H1 (cell line): ENCODE results near the gene MRPL50. TPM values are rescaled to one million over a fixed set of nuclear protein-coding genes. Genes with fewer than 3 reads are reported as not detected.

Experiments
- CTCF ChIA-PET: fragments of 300-600 bp; sonication (Branson Sonifier 250); formaldehyde crosslinking; loops from one replicate; lab custom pipeline; 2021; ENCODE audit not compliant: partially characterized antibody; lab: Charles Lee
- POLR2A ChIA-PET: fragments of 300-600 bp; sonication (Branson Sonifier 250); formaldehyde crosslinking; loops from one replicate; lab custom pipeline; 2021; ENCODE audit warnings: inconsistent platforms; ENCODE audit not compliant: partially characterized antibody; lab: Charles Lee
- DNase-seq, 2 experiments: peaks; one replicate each; pipeline versions ENCODE4 v3.0.0 to v3.0.0-alpha.2; 2010 to 2022; ENCODE audit warnings: low spot score in 2 of 2, low read depth in 1 of 2, mixed read lengths in 1 of 2
- FAIRE-seq: peaks from 2 replicates; lab custom pipeline; 2011; peaks lifted over from hg19 to GRCh38; lab: Jason Lieb, UNC
- H2AFZ ChIP-seq: 2 replicates; pipeline ENCODE4 v1.8.1; 2012; ENCODE audit warnings: low read length, inconsistent platforms
- H2AK5ac ChIP-seq: 2 replicates; pipeline ENCODE4 v1.6.1; 2013; ENCODE audit warnings: low read depth, low read length
- H2BK120ac ChIP-seq: replicated peaks from 2 replicates; pipeline ENCODE3; 2013; ENCODE audit warnings: low read depth, low read length, inconsistent platforms
- H2BK12ac ChIP-seq: 2 replicates; pipeline ENCODE4 v1.6.1; 2013; ENCODE audit warnings: low read depth, low read length
- H2BK15ac ChIP-seq: 2 replicates; pipeline ENCODE4 v1.6.1; 2013; ENCODE audit warnings: low read length
- H2BK20ac ChIP-seq: 2 replicates; pipeline ENCODE4 v1.6.1; 2013; ENCODE audit warnings: low read length
- H2BK5ac ChIP-seq: 2 replicates; pipeline ENCODE4 v1.6.1; 2013; ENCODE audit warnings: low read depth, low read length
- H3K14ac ChIP-seq: 2 replicates; pipeline ENCODE4 v1.6.1; 2013; ENCODE audit warnings: inconsistent platforms; ENCODE audit not compliant: insufficient read length
- H3K18ac ChIP-seq: 2 replicates; pipeline ENCODE4 v1.6.1; 2013; ENCODE audit warnings: low read length; ENCODE audit errors: extremely low read depth
- H3K23ac ChIP-seq: 2 replicates; pipeline ENCODE4 v1.6.1; 2013; ENCODE audit warnings: inconsistent platforms; ENCODE audit not compliant: insufficient read length
- H3K23me2 ChIP-seq: 2 replicates; pipeline ENCODE4 v1.6.1; 2013; ENCODE audit warnings: low read depth, low read length
- H3K27ac ChIP-seq: 2 replicates; pipeline ENCODE4 v1.6.1; 2011; ENCODE audit warnings: low read depth, low read length, inconsistent platforms
- H3K27me3 ChIP-seq, 4 experiments: replicated peaks in 1 of 4; 1 replicate in 1 of 4; 2 replicates in 3 of 4; pipeline versions ENCODE4 v1.6.1 to v1.8.1; 2011 to 2013; ENCODE audit warnings: low read length in 3 of 4, mild to moderate bottlenecking in 3 of 4, inconsistent platforms in 2 of 4, mixed read lengths in 2 of 4, moderate library complexity in 1 of 4; ENCODE audit not compliant: control insufficient read depth in 3 of 4, insufficient read depth in 3 of 4; ENCODE audit errors: extremely low read depth in 1 of 4
- H3K36me3 ChIP-seq, 4 experiments: 2 replicates each; pipeline versions ENCODE4 v1.6.1 to v1.8.1; 2011 to 2013; ENCODE audit warnings: mild to moderate bottlenecking in 4 of 4, low read length in 3 of 4, moderate library complexity in 2 of 4, control low read depth in 1 of 4, inconsistent platforms in 1 of 4; ENCODE audit not compliant: insufficient read depth in 4 of 4, control insufficient read depth in 2 of 4
- H3K4ac ChIP-seq: replicated peaks from 2 replicates; pipeline ENCODE3; 2013; ENCODE audit warnings: low read length, low read depth, mixed read lengths, inconsistent platforms; ENCODE audit not compliant: insufficient read length
- H3K4me1 ChIP-seq, 4 experiments: replicated peaks in 1 of 4; 1 replicate in 1 of 4; 2 replicates in 3 of 4; pipeline versions ENCODE4 v1.6.1 to v1.8.1; 2011 to 2013; ENCODE audit warnings: low read length in 3 of 4, inconsistent platforms in 2 of 4, mixed read lengths in 1 of 4; ENCODE audit not compliant: insufficient read depth in 4 of 4, control insufficient read depth in 3 of 4
- H3K4me2 ChIP-seq, 2 experiments: 2 replicates each; pipeline versions ENCODE4 v1.6.1 to v1.8.1; 2011 to 2013; ENCODE audit warnings: low read depth in 2 of 2, low read length in 2 of 2, control low read depth in 1 of 2, inconsistent platforms in 1 of 2, mild to moderate bottlenecking in 1 of 2; ENCODE audit not compliant: insufficient read depth in 1 of 2
- H3K4me3 ChIP-seq, 4 experiments: fragments of 200-600, 300-600 bp in 1 of 4; sonication (generic), shearing (Covaris generic), sonication (Bioruptor Twin) in 1 of 4; 2 replicates each; pipeline versions ENCODE4 v1.5.1 to v1.8.1; 2011 to 2016; ENCODE audit warnings: low read length in 4 of 4, low read depth in 3 of 4, control low read depth in 2 of 4, inconsistent platforms in 2 of 4, mild to moderate bottlenecking in 2 of 4, mixed read lengths in 1 of 4, moderate library complexity in 1 of 4; ENCODE audit not compliant: insufficient read depth in 2 of 4; ENCODE audit errors: extremely low read depth in 1 of 4
- H3K56ac ChIP-seq: replicated peaks from 2 replicates; pipeline ENCODE3; 2013; ENCODE audit warnings: low read depth, mild to moderate bottlenecking, mixed read lengths, low read length, inconsistent platforms; ENCODE audit not compliant: insufficient read length
- H3K79me1 ChIP-seq: 2 replicates; pipeline ENCODE4 v1.6.1; 2013; ENCODE audit warnings: low read depth, low read length, control low read depth
- H3K79me2 ChIP-seq, 2 experiments: 2 replicates each; pipeline versions ENCODE4 v1.6.1 to v1.8.1; 2012 to 2013; ENCODE audit warnings: low read length in 2 of 2, mild to moderate bottlenecking in 2 of 2, inconsistent platforms in 1 of 2; ENCODE audit not compliant: insufficient read depth in 2 of 2, control insufficient read depth in 1 of 2
- H3K9ac ChIP-seq, 4 experiments: replicated peaks in 1 of 4; 1 replicate in 1 of 4; 2 replicates in 3 of 4; pipeline versions ENCODE4 v1.6.1 to v1.8.1; 2011 to 2013; ENCODE audit warnings: low read depth in 3 of 4, low read length in 3 of 4, control low read depth in 2 of 4, mild to moderate bottlenecking in 2 of 4, moderate library complexity in 2 of 4, inconsistent platforms in 1 of 4; ENCODE audit errors: extremely low read depth in 1 of 4
- H3K9me3 ChIP-seq, 2 experiments: 2 replicates each; pipeline versions ENCODE4 v1.6.1 to v1.8.1; 2012 to 2013; ENCODE audit warnings: mild to moderate bottlenecking in 2 of 2, moderate library complexity in 2 of 2, control low read depth in 1 of 2, inconsistent platforms in 1 of 2, low read depth in 1 of 2, low read length in 1 of 2, mixed read lengths in 1 of 2; ENCODE audit not compliant: insufficient read depth in 2 of 2
- H4K20me1 ChIP-seq, 2 experiments: replicated peaks in 1 of 2; 2 replicates each; pipeline versions ENCODE3 to v1.8.1; 2011 to 2013; ENCODE audit warnings: inconsistent platforms in 2 of 2, low read length in 2 of 2, mild to moderate bottlenecking in 1 of 2; ENCODE audit not compliant: insufficient read depth in 2 of 2, control insufficient read depth in 1 of 2
- H4K5ac ChIP-seq: 2 replicates; pipeline ENCODE4 v1.6.1; 2013; ENCODE audit warnings: low read length, low read depth, mixed read lengths, inconsistent platforms; ENCODE audit not compliant: insufficient read length
- H4K8ac ChIP-seq: 2 replicates; pipeline ENCODE4 v1.8.0; 2013; ENCODE audit warnings: mild to moderate bottlenecking, moderate library complexity, low read length, inconsistent platforms; ENCODE audit not compliant: insufficient read depth; ENCODE audit errors: extremely low read depth
- H4K91ac ChIP-seq: replicated peaks from 2 replicates; pipeline ENCODE3; 2013; ENCODE audit warnings: low read length, mixed read lengths, inconsistent platforms; ENCODE audit not compliant: insufficient read length
- ASH2L ChIP-seq: fragments of 200-600, 300-600 bp; sonication (generic); IDR thresholded peaks from one replicate; pipeline ENCODE4 v1.7.1; 2017; ENCODE audit warnings: low read length
- CBX8 ChIP-seq: fragments of 300-800, 300-1000 bp; sonication (generic); IDR thresholded peaks from 2 replicates; pipeline ENCODE4 v1.7.1; 2016; ENCODE audit warnings: low read depth, low read length, borderline replicate concordance
- HDAC2 ChIP-seq, 2 experiments: fragments of 300-600 bp in 1 of 2; sonication (generic) in 1 of 2; IDR thresholded peaks; 2 replicates each; pipeline ENCODE4 v1.6.1; 2011 to 2012; ENCODE audit warnings: low read depth in 2 of 2, low read length in 2 of 2, mild to moderate bottlenecking in 2 of 2, moderate library complexity in 2 of 2, borderline replicate concordance in 1 of 2, inconsistent platforms in 1 of 2
- HDAC6 ChIP-seq: IDR thresholded peaks from one replicate; pipeline ENCODE4 v1.7.1; 2012; ENCODE audit warnings: low read depth, mild to moderate bottlenecking, inconsistent platforms, low read length, moderate library complexity
- KDM5A ChIP-seq: fragments of 200-600 bp; IDR thresholded peaks from 2 replicates; pipeline ENCODE4 v1.7.1; 2012; ENCODE audit warnings: mild to moderate bottlenecking, low read length, inconsistent platforms, mixed read lengths
- PHF8 ChIP-seq: fragments of 200-600 bp; sonication (generic); conservative IDR thresholded peaks from 2 replicates; pipeline ENCODE4 v1.7.1; 2012; ENCODE audit warnings: low read depth, mild to moderate bottlenecking, inconsistent platforms, low read length, moderate library complexity
- POLR2AphosphoS5 ChIP-seq: IDR thresholded peaks from 2 replicates; pipeline ENCODE4 v1.6.1; 2011; ENCODE audit warnings: low read depth, low read length
- SIN3A ChIP-seq, 2 experiments: IDR thresholded peaks in 1 of 2; conservative IDR thresholded peaks in 1 of 2; 2 replicates each; pipeline ENCODE4 v1.6.1; 2011 to 2012; ENCODE audit warnings: low read length in 2 of 2, improper control_type of control experiment in 1 of 2, low read depth in 1 of 2, mild to moderate bottlenecking in 1 of 2
- SIX5 ChIP-seq: IDR thresholded peaks from 2 replicates; pipeline ENCODE4 v1.6.1; 2011; ENCODE audit warnings: mild to moderate bottlenecking, low read depth, low read length
- SP2 ChIP-seq: IDR thresholded peaks from 2 replicates; pipeline ENCODE4 v1.6.1; 2012; ENCODE audit warnings: mild to moderate bottlenecking, low read length, inconsistent platforms
- SRF ChIP-seq: IDR thresholded peaks from 2 replicates; pipeline ENCODE4 v1.6.1; 2011; ENCODE audit warnings: mild to moderate bottlenecking, low read depth, low read length, moderate library complexity
- TCF12 ChIP-seq: IDR thresholded peaks from 2 replicates; pipeline ENCODE4 v1.6.1; 2011; ENCODE audit warnings: low read depth, mild to moderate bottlenecking, low read length
- WGBS, 2 experiments: shearing (Covaris generic) in 1 of 2; methylation state at CpG; one replicate each; pipeline versions ENCODE4 v1.1.6 to v1.1.7; 2013 to 2015; ENCODE audit warnings: low lambda C conversion rate in 2 of 2, mixed read lengths in 2 of 2, inconsistent platforms in 1 of 2, low coverage in 1 of 2, missing lambda C conversion rate in 1 of 2; ENCODE audit not compliant: insufficient replicate concordance in 2 of 2, insufficient coverage in 1 of 2, insufficient read length in 1 of 2; ENCODE audit errors: extremely low coverage in 1 of 2, missing lambda C conversion rate in 1 of 2; 5-methylcytosine and 5-hydroxymethylcytosine counted together
- polyA plus RNA-seq, 7 experiments: library from polyadenylated mRNA; depleted of rRNA in 3 of 7; stranded (reverse) in 5 of 7; unstranded in 2 of 7; fragments of >200 nt in 5 of 7; fragments of 200-250 nt in 2 of 7; gene quantifications; 1 replicate in 5 of 7; 2 replicates in 1 of 7; 4 replicates in 1 of 7; pipeline versions ENCODE4 v1.2.1 to v1.2.3, GENCODE V29; 2011 to 2013; ENCODE audit warnings: missing spikeins in 2 of 7, mixed read lengths in 2 of 7
- total RNA-seq: library from RNA; stranded (reverse); fragmentation: NEBNext Ultra II Directional; extraction: Animal tissue kit (Norgen Biotek cat#: 25700); gene quantifications from 2 replicates; pipeline ENCODE4 v1.2.1, GENCODE V29; 2021
- TF ChIP-seq, protein P1 (sequence below): IDR thresholded peaks from 2 replicates; pipeline ENCODE4 v1.6.1; 2011; ENCODE audit warnings: low read length, improper control_type of control experiment

Gene MRPL50
- total and polyA plus RNA-seq, 2 of the 8 experiments (the other 6 are each of a cell fraction or from before 2014, with no cell fraction given): 17.8 to 25.1 TPM

DNA sequence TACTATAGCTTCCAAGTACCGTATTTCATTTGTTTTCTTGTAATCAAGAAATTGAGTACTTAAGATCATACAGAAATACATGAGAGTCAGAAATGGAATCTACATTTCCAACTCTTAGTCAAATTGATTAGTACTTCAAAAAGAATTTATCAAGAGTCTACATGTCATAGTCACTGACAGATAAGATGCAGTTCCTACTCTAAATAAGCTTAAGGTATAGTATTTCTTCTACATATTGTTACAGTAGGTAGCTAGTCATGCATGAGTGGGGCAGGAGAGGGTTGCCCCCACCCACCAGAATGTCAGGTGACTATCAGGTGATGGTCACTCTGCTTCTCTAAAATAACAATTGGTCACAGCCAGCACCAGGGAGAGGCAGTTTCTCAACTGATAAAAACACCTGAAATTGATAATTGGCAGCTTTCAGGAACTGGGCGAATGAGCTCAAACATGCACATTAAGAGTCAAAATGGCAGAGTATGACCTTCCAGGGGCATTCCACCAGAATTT is 16.5 kb downstream of the MRPL50 start:
- no peak for FAIRE-seq
- Histone ChIP-seq H3K79me1 (no peaks in the 10 kb centered on the region), H2AK5ac (no peak overlapping the region), H2AFZ (no peak overlapping the region), H4K20me1 (no peaks in the 10 kb centered on the region), H4K8ac (no peak overlapping the region), H3K9ac (no peak overlapping the region), H2BK120ac (no peak overlapping the region), H3K4me1 (peaks cover 0 to 3% (median 0%) of the 10 kb centered on the region in 4 experiments; a peak in 3 of 7 replicates), H3K23ac (no peak overlapping the region), H2BK15ac (no peak overlapping the region), H3K23me2 (no peaks in the 10 kb centered on the region), H4K91ac (no peak overlapping the region), H3K4me3 (no peak overlapping the region), H4K5ac (no peak overlapping the region), H3K14ac (no peak overlapping the region), H3K36me3 (peaks cover 0 to 7% (median 0%) of the 10 kb centered on the region in 4 experiments; a peak in 2 of 8 replicates), H2BK12ac (no peak overlapping the region), H3K27ac (no peak overlapping the region), H3K27me3 (no peaks in the 10 kb centered on the region), H3K56ac (no peak overlapping the region), H3K4ac (no peak overlapping the region), H3K79me2 (no peaks in the 10 kb centered on the region), H3K9me3 (peaks cover 6 to 14% of the 10 kb centered on the region in 2 experiments; a peak in 2 of 4 replicates), H3K18ac (no peak overlapping the region), H2BK5ac (no peak overlapping the region), H3K4me2 (no peak overlapping the region), H2BK20ac (no peak overlapping the region)
- CTCF ChIA-PET: interaction anchor here (0.6 to 0.7 kb wide), 2 partner anchors 230 to 1112 kb away, joined by 3 read pairs; no protein-coding TSS in a partner anchor
- no peak for DNase-seq
- POLR2A ChIA-PET: interaction anchor here (0.7 to 2.6 kb wide), 2 partner anchors 16 to 19 kb away, joined by 3 to 9 read pairs; partner anchors contain the start of genes MRPL50 and ZNF189
- 90% methylated on average over 2 of the region's 2 CpGs; no CpG with 5 or more reads in 1 of the 2 experiments for WGBS, 2 experiments
- TF ChIP-seq, protein P1, sequence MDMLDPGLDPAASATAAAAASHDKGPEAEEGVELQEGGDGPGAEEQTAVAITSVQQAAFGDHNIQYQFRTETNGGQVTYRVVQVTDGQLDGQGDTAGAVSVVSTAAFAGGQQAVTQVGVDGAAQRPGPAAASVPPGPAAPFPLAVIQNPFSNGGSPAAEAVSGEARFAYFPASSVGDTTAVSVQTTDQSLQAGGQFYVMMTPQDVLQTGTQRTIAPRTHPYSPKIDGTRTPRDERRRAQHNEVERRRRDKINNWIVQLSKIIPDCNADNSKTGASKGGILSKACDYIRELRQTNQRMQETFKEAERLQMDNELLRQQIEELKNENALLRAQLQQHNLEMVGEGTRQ: no peak
- TF ChIP-seq SIX5 (no peak), ASH2L (no peak), POLR2AphosphoS5 (no peak), SRF (no peak), PHF8 (no peak), SIN3A (conservative IDR thresholded peaks at IDR 0.05 in 1 of 2, IDR thresholded peaks at IDR 0.05 in 1 of 2; ENCODE audit: low read depth in 1 of 2, low read length in 2 of 2) (no peak), SP2 (no peak), CBX8 (no peak), TCF12 (no peak), KDM5A (no peak), HDAC6 (no peak), HDAC2 (IDR thresholded peaks at IDR 0.05; ENCODE audit: borderline replicate concordance in 1 of 2, low read depth in 2 of 2, low read length in 2 of 2) (no peak)
